Fibroblast of skin of scalp (primary cell): Measurements from ENCODE around the gene MRGPRX4.

Source experiments
- DNase-seq: peaks from one replicate; pipeline ENCODE4 v3.0.0-alpha.2; 2013

Gene MRGPRX4

DNA sequence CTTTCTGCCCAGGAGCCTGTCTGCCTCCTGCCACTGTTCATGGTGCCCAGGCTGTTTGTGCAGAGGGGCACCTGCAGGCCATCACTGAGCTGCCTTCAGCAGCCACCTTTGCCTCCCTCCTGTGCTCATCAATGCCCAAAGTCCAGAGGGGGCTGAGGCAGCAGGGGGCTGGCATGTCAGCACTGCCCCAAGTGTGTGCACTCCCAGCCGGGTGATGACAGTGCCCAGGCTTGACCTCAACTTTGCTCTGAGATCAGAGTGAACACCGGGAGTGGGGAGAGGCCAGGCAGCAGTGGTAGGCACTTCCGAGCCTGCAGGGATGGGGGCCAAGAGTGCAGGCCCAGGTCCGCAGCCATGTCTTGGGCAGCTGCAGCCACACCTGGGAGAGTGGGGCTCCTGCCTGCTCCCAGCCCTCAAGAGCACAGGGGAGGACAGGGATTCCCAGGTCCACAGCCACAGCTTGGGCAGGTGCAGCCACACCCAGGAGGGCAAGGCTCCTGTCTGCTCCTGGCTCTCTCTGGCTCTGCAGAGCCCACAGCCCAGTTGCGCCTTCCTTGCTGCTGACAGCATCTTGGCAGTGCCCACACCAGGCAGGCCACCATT, 48.7 kb downstream of the MRGPRX4 start:
- DNase-seq = no peak

DNA sequence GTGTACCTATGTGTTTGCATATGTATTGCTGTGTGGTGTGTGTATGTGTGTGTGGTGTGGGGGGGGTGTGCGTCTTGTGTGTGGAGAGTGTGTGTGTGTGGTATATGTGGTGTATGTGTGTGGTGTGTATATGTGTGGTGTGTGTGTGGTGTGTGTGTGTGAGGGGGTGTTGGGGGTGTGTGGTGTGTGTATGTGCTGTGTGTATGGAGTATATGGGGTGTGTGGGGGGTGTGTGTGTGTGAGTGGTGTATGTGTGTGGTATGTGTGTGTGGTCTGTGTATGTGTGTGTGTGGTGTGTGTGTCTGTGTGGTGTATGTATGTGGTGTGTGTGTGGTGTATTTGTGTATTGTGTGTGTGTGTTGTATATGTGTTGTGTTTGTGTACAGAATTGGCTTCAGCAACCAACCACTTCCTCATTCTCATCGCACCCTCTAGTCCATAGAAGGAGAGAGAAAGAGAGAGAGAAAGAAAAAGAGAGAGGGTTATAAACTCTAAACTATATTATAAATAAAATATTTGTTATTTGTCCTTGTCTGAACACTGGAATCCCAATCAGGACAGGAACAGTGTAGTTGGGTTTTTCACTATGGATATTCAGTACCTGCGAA, 50.3 kb downstream of the MRGPRX4 start:
- DNase-seq = no peak
